ENCODE measurements around the gene SGTB. TPM values are rescaled to one million over a fixed set of nuclear protein-coding genes. Genes with fewer than 3 reads are reported as not detected.
A peak's percentile ranks its signal among the peaks of the same experiment; 100 is the strongest.
"Not testable (repeated sequence)": the region's sequence is repeated elsewhere in the genome, so short reads cannot be mapped to it uniquely, and the experiment has no call there.

SGTB gene
- total RNA-seq, 1 donor from 2014 or later, result 10.3 TPM

GRCh38 chr5:65734921-65735320 lies 13.0 kb upstream of the SGTB start:
- DNase-seq (ENCODE audit: low read depth in 2 of 2), result no peak

- peak in 1 of 2 donors; percentile 46 for DNase-seq (ENCODE audit: low read depth in 2 of 2)
These were observed 12.4 kb upstream of the SGTB start for GRCh38 chr5:65734196-65734775.

- DNase-seq (ENCODE audit: low read depth in 2 of 2), result not testable (repeated sequence)
These were observed 10.1 kb upstream of the SGTB start for GRCh38 chr5:65732046-65732445.

- no peak for DNase-seq (ENCODE audit: low read depth in 2 of 2)
These were observed 9.0 kb upstream of the SGTB start for GRCh38 chr5:65730910-65731309.

- DNase-seq (ENCODE audit: low read depth in 2 of 2), result peak in 1 of 2 donors; percentile 44
These were observed 6.3 kb upstream of the SGTB start for GRCh38 chr5:65728218-65728617.

GRCh38 chr5:65727491-65728156 lies 5.7 kb upstream of the SGTB start:
- DNase-seq (ENCODE audit: low read depth in 2 of 2), result peak in 1 of 2 donors; percentile 45

- peak in 1 of 2 donors; percentile 34 for DNase-seq (ENCODE audit: low read depth in 2 of 2)
These were observed 880 bp upstream of the SGTB start for GRCh38 chr5:65722575-65723403.

- peak; percentile 63 to 76 for DNase-seq (ENCODE audit: low read depth in 2 of 2)
These were observed 724 bp downstream of the SGTB start for GRCh38 chr5:65721050-65721719.

GRCh38 chr5:65718576-65719310 lies 3.2 kb downstream of the SGTB start:
- no peak for DNase-seq (ENCODE audit: low read depth in 2 of 2)

GRCh38 chr5:65708145-65708544 lies 13.8 kb downstream of the SGTB start:
- DNase-seq (ENCODE audit: low read depth in 2 of 2), result no peak

GRCh38 chr5:65707663-65708062 lies 14.2 kb downstream of the SGTB start:
- DNase-seq (ENCODE audit: low read depth in 2 of 2), result no peak

- DNase-seq (ENCODE audit: low read depth in 2 of 2), result no peak
These were observed 17.2 kb downstream of the SGTB start for GRCh38 chr5:65704621-65705239.

GRCh38 chr5:65702036-65702435 lies 19.9 kb downstream of the SGTB start:
- no peak for DNase-seq (ENCODE audit: low read depth in 2 of 2)

GRCh38 chr5:65699338-65699737 lies 22.6 kb downstream of the SGTB start:
- no peak for DNase-seq (ENCODE audit: low read depth in 2 of 2)

- DNase-seq (ENCODE audit: low read depth in 2 of 2), result no peak
These were observed 25.0 kb downstream of the SGTB start for GRCh38 chr5:65696892-65697291.

- DNase-seq (ENCODE audit: low read depth in 2 of 2), result no peak
These were observed 26.0 kb downstream of the SGTB start for GRCh38 chr5:65695896-65696295.

- DNase-seq (ENCODE audit: low read depth in 2 of 2), result no peak
These were observed 26.6 kb downstream of the SGTB start for GRCh38 chr5:65695162-65695755.

- DNase-seq (ENCODE audit: low read depth in 2 of 2), result no peak
These were observed 28.8 kb downstream of the SGTB start for GRCh38 chr5:65693121-65693520.

GRCh38 chr5:65682148-65682547 lies 39.8 kb downstream of the SGTB start:
- DNase-seq (ENCODE audit: low read depth in 2 of 2), result no peak

- DNase-seq (ENCODE audit: low read depth in 2 of 2), result not testable (repeated sequence)
These were observed 45.9 kb downstream of the SGTB start for GRCh38 chr5:65676056-65676455.

Data from dermis microvascular lymphatic vessel endothelial cell (primary cell).